Right lobe of liver (tissue), 6 donors: ENCODE measurements around the gene TXLNA. TPM values are rescaled to one million over a fixed set of nuclear protein-coding genes. Genes with fewer than 3 reads are reported as not detected.

Experiments
- ATAC-seq, 4 donors: fragments of 200-7000 bp; cut with Tn5 transposase; one replicate each; pipeline ENCODE4 v1.9.1; 2020; ENCODE audit warnings: mild to moderate bottlenecking in 4 of 4, moderate library complexity in 4 of 4
- DNase-seq, 3 donors: peaks; one replicate each; pipeline ENCODE4 v3.0.0-alpha.2; 2020
- H3K27ac ChIP-seq, 3 donors: fragments of 200-600 bp; one replicate each; pipeline ENCODE4 v1.8.0; 2022
- H3K27me3 ChIP-seq, 2 donors: fragments of 200-600 bp; one replicate each; pipeline ENCODE4 v1.8.0; 2022
- H3K36me3 ChIP-seq, 4 donors: fragments of 200-600 bp; sonication (generic) in 1 of 4; one replicate each; pipeline versions ENCODE4 v1.5.1 to v1.8.0; 2017 to 2022; ENCODE audit warnings: control low read depth in 1 of 4
- H3K4me1 ChIP-seq, 4 donors: fragments of 200-600 bp; sonication (generic) in 1 of 4; one replicate each; pipeline versions ENCODE4 v1.5.1 to v1.8.0; 2017 to 2022; ENCODE audit warnings: control low read depth in 1 of 4
- H3K4me3 ChIP-seq, 3 donors: fragments of 200-600 bp; one replicate each; pipeline ENCODE4 v1.8.0; 2022
- H3K9me3 ChIP-seq, 4 donors: fragments of 200-600 bp; sonication (generic) in 1 of 4; one replicate each; pipeline versions ENCODE4 v1.5.1 to v1.8.0; 2017 to 2022; ENCODE audit warnings: control low read depth in 1 of 4
- CTCF ChIP-seq, 4 donors: fragments of 200-600 bp in 3 of 4; fragments of 450-650 bp in 1 of 4; IDR thresholded peaks; one replicate each; pipeline versions ENCODE4 v1.5.1 to v1.8.0; 2016 to 2022; ENCODE audit warnings: antibody characterized with exemption in 4 of 4, mild to moderate bottlenecking in 2 of 4
- POLR2A ChIP-seq: fragments of 450-650 bp; IDR thresholded peaks from one replicate; pipeline ENCODE4 v1.6.1; 2017; ENCODE audit warnings: antibody characterized with exemption, mild to moderate bottlenecking
- WGBS: methylation state at CpG from one replicate; pipeline ENCODE4 v1.1.6; 2018; ENCODE audit warnings: low coverage, low lambda C conversion rate; ENCODE audit not compliant: insufficient coverage; ENCODE audit errors: missing lambda C conversion rate; 5-methylcytosine and 5-hydroxymethylcytosine counted together
- intact Hi-C, 2 donors: fragments of 100-400 bp; cut with DNase I; formaldehyde crosslinking; loops; one replicate each; pipeline versions ENCODE4 v1.11.2 to v1.14.1; 2022
- total RNA-seq, 6 experiments: library from RNA; depleted of rRNA in 2 of 6; stranded (reverse); fragments of >200 nt in 2 of 6; fragmentation: NEBNext Ultra II Directional in 3 of 6; extraction: Animal tissue kit (Norgen Biotek cat#: 25700) in 3 of 6; gene quantifications; one replicate each; pipeline versions ENCODE4 v1.1.0 to v1.2.4, GENCODE V29; 2016 to 2023
- donor health status: DM: no; HTN: yes; CAD: no.
- donor health status: DM: no; HTN: no; CAD: no.
- donor health status: DM: no; HTN: no; CAD: no.
- donor health status: DM: no; HTN: yes; CAD: no.
- donor health status: DM: no; HTN: yes; CAD: no.

Gene TXLNA
- total RNA-seq, 6 experiments from 2014 or later, result 26.0 to 39.6 (median 33.5) TPM

DNA sequence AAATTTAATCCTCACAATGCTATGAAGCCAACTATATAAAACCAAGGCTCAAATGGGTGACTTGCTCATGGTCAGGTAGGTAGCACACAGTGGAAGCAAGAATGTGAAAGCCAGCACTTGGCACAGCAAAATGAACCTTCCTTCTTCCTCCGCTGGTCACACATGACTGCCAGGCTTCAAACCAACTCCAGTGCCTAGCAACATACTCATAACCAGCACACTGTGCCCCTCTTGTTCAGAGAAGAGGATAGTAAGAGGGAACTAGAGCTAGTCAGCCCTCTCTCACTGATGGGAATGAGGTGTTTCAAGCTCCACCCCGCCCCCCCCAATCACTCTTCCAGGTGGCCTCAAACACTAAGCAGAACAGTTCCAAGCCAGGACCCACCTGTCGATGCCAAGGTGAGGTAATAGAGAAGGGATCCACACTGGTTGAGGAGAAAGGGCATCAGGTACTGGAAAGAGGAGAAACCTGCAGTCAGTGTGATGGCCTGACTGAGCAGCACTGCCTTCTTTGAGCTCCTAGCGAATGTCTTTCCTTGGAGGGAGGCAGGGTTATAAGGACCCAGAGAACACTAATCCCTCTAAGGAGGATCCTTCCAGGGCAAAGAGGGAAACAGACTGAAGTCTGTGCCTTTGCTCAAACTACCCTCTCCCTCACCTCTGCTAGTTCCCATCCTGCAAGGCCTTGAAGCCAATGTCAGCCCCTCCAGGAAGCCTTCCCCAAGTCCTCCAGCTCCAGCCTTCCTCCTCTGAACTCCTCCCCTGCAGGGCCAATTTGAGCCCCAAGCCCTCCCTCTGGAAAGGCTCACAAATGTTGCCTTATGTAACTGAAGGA lies 41.5 kb downstream of the TXLNA start:
- no peak for DNase-seq
- H3K4me3 ChIP-seq, result peak overlapping the region; percentile 73 to 93 (median 91)

GRCh38 chr1:32221581-32221979 lies 42.1 kb downstream of the TXLNA start:
- ATAC-seq (no peak), DNase-seq (no peak)
- WGBS, result 7% methylated on average over 6 of the region's 13 CpGs
- TF ChIP-seq POLR2A, result no peak
- TF ChIP-seq CTCF (IDR thresholded peaks at IDR 0.05), result no peak
- intact Hi-C loops, result no loop called here
- H3K9me3 ChIP-seq, result no peaks in the 10 kb centered on the region
- H3K27me3 ChIP-seq, result no peaks in the 10 kb centered on the region
- H3K27ac ChIP-seq, result peak overlapping the region in 2 of 3 donors; percentile 81 to 88
- peak overlapping the region; percentile 73 to 93 (median 91) for H3K4me3 ChIP-seq
- peaks cover 0 to 25% (median 11%) of the 10 kb centered on the region in 4 donors for H3K36me3 ChIP-seq
- peaks cover 0 to 30% (median 15%) of the 10 kb centered on the region in 4 donors for H3K4me1 ChIP-seq

More for the DNA sequence above, 41.5 kb downstream of the TXLNA start:
- H3K36me3 ChIP-seq, result peaks cover 0 to 19% (median 7%) of the 10 kb centered on the region in 4 donors
- TF ChIP-seq POLR2A (no peak), CTCF (IDR thresholded peaks at IDR 0.05) (no peak)
- ATAC-seq, result no peak
- intact Hi-C loops, result no loop called here
- no peak overlapping the region for H3K27ac ChIP-seq
- H3K4me1 ChIP-seq, result peaks cover 0 to 30% (median 15%) of the 10 kb centered on the region in 4 donors
- WGBS, result 85% methylated on average over 4 of the region's 4 CpGs
- H3K27me3 ChIP-seq, result no peaks in the 10 kb centered on the region
- no peaks in the 10 kb centered on the region for H3K9me3 ChIP-seq

GRCh38 chr1:32221980-32222755 lies 42.7 kb downstream of the TXLNA start, which contains the start of the genes EIF3I and TMEM234:
TSS of gene EIF3I (plus strand) at chr1:32222407. CDS start at chr1:32222442, 35 bp downstream.
TSS of gene TMEM234 (minus strand) at chr1:32222353. CDS start at chr1:32222322, 31 bp downstream.
- H3K27ac ChIP-seq, result peak within 1 kb of the TSS; percentile 74 to 88 (median 81)
- H3K4me3 ChIP-seq, result peak within 1 kb of the TSS; percentile 73 to 93 (median 91)
- ATAC-seq (peak; percentile 92 to 97 (median 95)), DNase-seq (peak; percentile 92 to 94 (median 94))
- intact Hi-C loops, result no loop called here
- peaks cover 0 to 25% (median 13%) of the 10 kb centered on the region in 4 donors for H3K36me3 ChIP-seq
- peak; percentile 70 for TF ChIP-seq POLR2A
- no peak for TF ChIP-seq CTCF (IDR thresholded peaks at IDR 0.05)
- no peaks in the 10 kb centered on the region for H3K9me3 ChIP-seq
- H3K4me1 ChIP-seq, result peaks cover 0 to 30% (median 15%) of the 10 kb centered on the region in 4 donors
- 2% methylated on average over 28 of the region's 46 CpGs for WGBS
- no peaks in the 10 kb centered on the region for H3K27me3 ChIP-seq

DNA sequence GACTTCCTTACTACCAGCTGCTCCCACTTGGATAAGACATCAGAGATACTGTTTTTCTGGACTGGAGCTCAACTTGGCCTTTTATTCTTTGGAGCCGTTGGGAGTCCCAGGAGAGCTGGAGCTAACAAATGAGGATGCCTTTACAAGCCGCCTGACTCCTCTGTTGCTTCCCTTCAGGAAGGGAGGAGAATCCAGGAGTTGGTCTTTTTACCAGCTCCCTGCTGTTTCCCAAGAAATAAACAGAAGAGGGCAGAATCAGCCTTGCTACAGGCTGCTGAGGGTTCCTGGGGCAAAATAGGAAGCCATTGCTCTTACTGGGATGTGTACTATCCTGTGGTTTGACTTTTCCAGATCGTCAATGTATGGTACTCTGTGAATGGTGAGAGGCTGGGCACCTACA lies 44.2 kb downstream of the TXLNA start:
- peaks cover 0 to 41% (median 20%) of the 10 kb centered on the region in 4 donors for H3K36me3 ChIP-seq
- peak overlapping the region; percentile 28 to 81 (median 74) for H3K27ac ChIP-seq
- peaks cover 0 to 30% (median 15%) of the 10 kb centered on the region in 4 donors for H3K4me1 ChIP-seq
- TF ChIP-seq CTCF (IDR thresholded peaks at IDR 0.05) (no peak), POLR2A (no peak)
- DNase-seq (no peak), ATAC-seq (no peak)
- intact Hi-C loops, result no loop called here
- 58% methylated on average over 2 of the region's 3 CpGs for WGBS
- H3K4me3 ChIP-seq, result no peak overlapping the region
- no peaks in the 10 kb centered on the region for H3K9me3 ChIP-seq
- H3K27me3 ChIP-seq, result no peaks in the 10 kb centered on the region
